Measurements from ENCODE around the gene AMY1C.
A peak's percentile ranks its signal among the peaks of the same experiment; 100 is the strongest.

Gene AMY1C

GRCh38 chr1:103783944-103784377 lies 34.3 kb downstream of the AMY1C start:
- no peak for DNase-seq (ENCODE audit: low read depth)
- no peak for TF ChIP-seq CTCF (conservative IDR thresholded peaks at IDR 0.05; ENCODE audit: low read depth, low read length)
- no peak overlapping the region for H3K4me3 ChIP-seq (ENCODE audit: low read length)

GRCh38 chr1:103788377-103788776 lies 38.7 kb downstream of the AMY1C start:
- peak; percentile 6 for DNase-seq (ENCODE audit: low read depth)
- TF ChIP-seq CTCF (conservative IDR thresholded peaks at IDR 0.05; ENCODE audit: low read depth, low read length) = peak; percentile 35
- H3K4me3 ChIP-seq (ENCODE audit: low read length) = no peak overlapping the region

GRCh38 chr1:103790172-103790571 lies 40.5 kb downstream of the AMY1C start:
- TF ChIP-seq CTCF (conservative IDR thresholded peaks at IDR 0.05; ENCODE audit: low read depth, low read length) = no peak
- DNase-seq (ENCODE audit: low read depth) = no peak
- H3K4me3 ChIP-seq (ENCODE audit: low read length) = no peak overlapping the region

All from retinal pigment epithelial cell (primary cell).